Embryonic facial prominence (tissue), 1 donor: ENCODE measurements around the gene FAF1.
A peak's percentile ranks its signal among the peaks of the same experiment; 100 is the strongest.
"Not testable (repeated sequence)": the region's sequence is repeated elsewhere in the genome, so short reads cannot be mapped to it uniquely, and the experiment has no call there.

Experiments used
- DNase-seq: peaks from one replicate; pipeline ENCODE4 v3.0.0-alpha.2; 2016; ENCODE audit errors: extremely low spot score

FAF1 gene

DNA sequence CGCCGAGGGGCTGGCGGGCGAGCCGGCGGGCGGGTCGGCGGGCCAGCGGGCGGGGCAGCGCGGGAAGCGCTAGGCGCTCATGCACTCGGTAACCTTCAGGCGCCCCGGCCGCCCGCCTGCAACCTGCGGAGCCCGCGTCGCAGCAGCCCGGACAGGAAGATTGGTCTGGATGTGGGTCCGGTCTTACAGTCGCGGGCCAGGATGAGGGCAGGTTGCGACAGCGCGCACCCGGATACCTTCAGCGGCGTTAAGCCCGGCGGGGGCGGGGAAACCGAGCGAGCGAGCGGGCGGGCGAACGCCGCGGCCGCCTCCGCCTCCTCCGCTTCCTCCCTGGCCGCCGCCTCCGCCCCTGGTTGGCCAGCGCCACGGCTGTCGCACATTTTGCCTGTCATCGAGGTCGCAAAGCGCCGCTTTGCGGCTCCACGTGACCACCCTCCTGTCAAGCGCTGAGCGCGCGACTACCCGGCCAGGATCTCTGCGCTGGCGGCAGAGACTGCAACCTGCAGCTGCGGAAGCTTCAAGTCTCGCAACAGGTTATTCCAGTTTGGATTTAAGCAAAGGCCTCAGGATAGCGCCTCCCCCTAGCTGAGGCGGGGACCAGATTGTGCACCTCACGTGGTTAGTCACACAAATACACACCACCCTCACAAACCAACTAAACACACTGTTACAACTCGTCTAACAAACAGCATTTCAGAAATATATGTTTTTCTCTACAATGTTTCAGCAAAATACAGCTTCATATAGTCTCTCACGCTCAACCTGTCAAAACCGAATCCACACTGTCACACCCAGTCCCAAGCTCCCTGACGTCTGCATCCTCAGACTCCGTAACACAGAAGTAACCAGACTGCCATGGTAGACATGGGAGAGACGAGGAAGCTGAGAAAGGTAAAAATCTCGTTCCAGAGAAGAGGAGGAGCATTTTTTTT, at the start of gene FAF1:
FAF1 (minus strand) TSS at position 355 of the 932 bp plus-strand sequence. CDS start 456 bp downstream, outside the sequence.
- peak; percentile 91 for DNase-seq

DNA sequence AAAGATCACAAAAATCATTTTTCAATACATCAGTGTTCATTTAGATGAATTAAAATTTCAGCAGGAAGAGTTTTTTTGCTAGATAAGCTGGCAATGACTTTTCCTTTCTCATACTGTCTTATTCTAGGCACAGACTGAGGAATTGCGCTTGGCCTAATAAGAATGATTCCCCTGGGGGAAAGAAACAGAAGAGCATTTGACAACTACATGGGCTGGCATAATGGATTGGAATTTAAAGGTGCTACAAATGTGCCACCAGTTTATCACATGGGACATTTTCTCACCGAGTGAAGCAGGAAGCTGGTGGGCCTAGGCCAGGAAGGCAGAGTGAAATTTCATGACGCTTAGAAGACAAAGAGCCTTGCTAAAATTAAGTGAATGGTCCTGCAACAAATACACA, 49.3 kb upstream of the FAF1 start:
- no peak for DNase-seq

DNA sequence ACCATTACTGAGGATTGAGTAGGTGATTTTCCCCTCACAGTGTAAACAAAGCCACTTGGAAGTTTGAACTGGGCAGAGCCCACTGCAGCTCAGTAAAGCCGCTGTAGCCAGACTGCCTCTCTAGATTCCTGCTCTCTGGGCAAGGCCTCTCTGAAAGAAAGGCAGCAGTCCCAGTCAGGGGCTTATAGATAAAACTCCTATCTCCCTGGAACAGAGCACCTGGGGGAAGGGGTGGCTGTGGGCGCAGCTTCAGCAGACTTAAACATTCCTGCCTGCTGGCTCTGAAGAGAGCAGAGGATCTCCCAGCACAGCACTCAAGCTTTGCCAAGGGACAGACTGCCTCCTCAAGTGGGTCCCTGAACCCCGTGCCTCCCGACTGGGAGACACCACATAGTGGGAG, 45.5 kb upstream of the FAF1 start:
- DNase-seq, result not testable (repeated sequence)

DNA sequence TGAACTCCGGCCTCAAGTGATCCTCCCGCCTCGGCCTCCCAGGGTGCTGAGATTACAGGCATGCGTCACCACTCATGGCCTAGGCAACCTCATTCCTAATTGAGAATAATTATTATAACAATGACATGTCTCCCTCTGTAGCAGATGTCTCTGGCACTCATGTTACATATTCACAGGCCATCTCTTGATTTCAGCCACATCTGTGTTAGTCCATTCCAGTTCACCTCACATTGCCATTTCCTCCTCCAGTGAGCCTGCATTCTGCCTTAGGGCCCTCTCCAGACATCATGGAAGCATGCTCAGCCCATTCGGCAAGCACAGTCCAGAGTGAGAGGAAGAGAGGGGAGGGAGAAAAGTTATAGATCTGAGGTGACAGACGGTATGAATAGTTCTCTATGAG, 42.4 kb upstream of the FAF1 start:
- no peak for DNase-seq

DNA sequence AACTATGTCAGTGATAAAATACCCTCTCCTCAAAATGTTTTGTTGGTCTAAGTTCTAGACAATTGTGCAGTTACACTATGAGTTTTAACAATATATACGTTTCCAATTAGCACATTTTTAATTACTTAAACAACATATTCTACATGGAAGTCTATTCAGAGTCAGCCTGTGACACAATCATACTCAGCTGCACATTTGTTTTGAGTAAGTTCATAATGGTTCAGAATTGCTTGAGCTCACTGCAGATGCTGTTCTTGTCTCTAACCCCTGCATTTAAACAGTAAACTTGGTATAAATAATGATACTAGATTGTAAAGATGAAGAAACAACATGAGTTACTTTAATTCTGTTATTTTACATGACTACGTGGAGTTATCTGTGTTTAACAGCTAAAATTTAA, 40.6 kb upstream of the FAF1 start:
- no peak for DNase-seq

DNA sequence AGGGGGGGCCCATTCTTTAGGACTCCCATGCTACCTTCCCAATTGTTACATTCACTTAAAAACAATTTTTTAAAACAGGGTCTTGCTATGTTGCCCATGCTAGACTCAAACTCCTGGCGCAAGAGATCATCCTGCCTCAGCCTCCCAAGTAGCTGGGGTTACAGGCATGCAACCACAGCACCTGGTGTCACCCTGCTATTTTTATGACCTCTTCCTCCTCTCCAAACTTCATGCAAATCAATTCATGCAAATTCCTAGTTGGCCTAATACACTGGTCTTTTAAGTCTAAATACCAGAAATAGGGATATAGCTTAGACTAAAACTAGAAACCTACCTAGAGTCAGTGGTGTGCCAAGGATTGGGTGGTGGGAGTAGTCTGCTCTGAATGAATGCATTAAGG, 40.1 kb upstream of the FAF1 start:
- DNase-seq, result no peak

DNA sequence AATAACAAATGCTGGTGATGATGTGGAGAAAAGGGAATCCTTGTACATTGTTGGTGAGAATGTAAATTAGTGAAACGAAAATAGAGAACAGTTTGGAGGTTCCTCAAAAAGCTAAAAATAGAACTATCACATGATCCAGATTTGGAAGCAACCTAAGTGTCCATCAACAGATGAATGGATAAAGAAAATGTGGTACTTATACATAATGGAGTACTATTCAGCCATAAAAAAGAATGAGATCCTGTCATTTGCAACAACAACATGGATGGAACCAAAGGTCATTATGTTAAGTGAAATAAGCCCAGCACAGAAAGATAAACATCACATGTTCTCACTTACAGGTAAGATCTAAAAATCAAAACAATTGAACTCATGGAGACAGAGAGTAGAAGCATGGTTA, 39.3 kb upstream of the FAF1 start:
- not testable (repeated sequence) for DNase-seq

DNA sequence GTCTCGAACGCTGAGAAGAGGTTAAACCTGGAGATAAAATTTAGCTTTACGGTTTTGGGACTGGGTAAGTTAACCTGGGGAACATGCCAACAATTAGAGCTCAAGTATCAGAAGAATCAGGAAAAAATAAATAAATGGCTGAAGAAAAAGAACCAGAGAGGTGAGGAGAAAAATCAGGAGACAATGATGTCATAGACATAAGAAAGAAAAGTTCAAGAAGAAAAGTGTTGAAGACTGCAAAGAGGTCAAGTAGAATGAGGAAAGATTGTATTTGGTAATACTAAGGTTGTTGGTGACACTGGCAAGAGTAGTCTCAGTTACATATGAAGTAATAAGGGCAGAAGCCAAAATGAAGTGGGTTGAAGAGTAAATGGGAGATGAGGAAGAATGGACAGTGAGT, 36.0 kb upstream of the FAF1 start:
- no peak for DNase-seq

DNA sequence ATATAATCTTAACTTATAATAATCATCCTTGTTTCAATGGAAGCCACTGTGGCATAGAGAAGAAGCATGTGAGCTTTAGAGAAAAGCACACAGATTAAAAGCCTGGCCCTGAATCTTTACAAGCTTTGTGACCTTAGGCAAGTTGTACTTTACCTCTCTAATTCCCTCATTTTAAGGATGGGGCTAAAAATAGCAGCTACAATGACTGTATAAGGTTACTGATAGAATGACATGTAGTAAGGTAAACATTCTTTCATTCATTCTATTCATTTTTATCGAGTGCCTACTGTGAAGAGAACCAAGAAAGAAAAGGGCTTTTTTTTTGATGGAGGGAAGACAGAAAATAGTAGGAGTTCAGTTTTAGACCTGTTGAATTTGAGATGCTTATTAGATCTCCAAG, 35.6 kb upstream of the FAF1 start:
- DNase-seq, result no peak

DNA sequence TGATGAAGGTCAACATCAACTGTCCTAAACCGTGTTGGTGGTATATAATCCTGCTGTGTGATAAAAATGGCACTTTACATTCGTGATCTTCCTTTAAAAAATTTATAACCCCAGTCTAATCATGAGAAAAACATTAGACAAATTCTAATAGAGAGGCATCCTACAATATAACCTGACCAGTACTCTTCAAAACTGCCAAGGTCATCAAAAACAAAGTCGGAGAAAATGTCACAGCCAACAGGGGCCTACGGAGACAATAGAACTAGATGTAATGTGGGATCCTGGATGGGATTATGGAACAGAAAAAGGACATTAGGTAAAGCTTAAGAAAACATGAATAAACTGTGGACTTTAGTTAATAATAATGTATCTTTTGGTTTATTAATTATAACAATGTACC, 34.9 kb upstream of the FAF1 start:
- no peak for DNase-seq

DNA sequence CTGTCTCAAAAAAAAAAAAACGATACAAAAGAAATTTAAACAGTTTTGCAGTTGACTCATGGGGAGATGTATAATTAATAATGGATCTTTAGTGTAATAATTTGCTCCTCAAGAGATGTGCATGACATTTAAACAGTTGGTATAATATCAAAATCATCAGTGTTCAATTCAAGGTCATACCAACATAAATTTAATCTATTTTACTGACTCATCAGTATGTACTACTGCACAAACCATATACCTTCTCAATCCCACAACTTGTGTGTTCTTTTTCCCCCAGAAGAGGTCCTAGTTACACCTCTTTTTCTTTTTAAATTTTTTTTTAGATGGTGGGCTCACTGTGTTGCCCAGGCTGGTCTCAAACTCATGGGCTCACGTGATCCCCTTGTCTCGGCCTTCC, 33.6 kb upstream of the FAF1 start:
- DNase-seq, result no peak

DNA sequence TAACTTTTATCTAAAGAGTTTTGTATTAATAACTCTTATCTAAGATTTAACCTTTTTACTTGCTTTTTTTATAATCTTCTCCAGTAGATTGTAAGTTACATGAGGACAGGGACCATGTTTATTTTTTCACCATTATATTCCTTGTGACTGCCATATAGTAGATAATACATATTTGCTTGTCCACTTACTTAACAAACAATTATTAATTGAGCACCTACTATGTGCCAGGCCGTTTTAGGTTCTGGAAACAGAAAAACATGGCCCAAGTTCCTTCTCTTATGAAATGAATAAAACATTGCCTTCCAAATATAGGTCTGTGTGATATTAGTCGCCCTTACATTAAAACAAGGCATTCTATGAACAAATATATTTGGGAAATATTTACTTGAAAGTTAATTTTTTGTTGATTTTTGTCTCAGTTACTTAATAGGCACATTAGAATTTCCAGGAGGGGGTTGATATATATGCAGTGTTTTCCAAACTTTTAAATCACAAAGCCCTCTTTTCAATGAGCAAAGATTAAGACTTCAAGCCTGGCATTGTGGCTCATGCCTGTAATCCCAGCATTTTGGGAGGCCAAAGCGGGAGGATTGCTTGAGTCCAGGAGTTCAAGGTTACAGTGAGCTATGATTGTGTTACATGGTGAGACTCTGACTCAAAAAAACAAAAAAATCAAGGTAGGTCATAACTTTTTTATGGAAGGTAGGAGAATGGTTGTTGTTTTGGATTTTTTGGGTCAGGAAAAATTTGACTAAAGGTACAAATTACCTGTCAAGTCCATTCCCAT, 32.7 kb upstream of the FAF1 start:
- DNase-seq, result no peak

DNA sequence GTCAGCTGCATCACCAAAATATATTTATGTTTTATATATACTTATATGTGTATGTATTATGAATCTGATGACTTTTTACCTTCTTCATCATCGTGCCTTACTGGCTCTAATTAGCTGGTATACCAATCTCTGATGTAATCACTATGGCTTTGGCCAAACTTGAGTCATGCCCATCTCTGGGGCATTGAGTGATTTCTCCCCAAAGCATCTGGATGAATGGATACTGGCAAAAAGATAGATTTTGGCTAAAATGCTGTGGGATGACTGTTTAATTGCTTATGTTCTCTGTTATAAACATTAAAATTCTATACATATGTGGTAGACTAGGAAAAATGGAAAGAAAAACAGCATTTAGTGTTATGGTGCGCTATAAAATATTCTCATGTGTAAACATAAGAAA, 29.6 kb upstream of the FAF1 start:
- no peak for DNase-seq

DNA sequence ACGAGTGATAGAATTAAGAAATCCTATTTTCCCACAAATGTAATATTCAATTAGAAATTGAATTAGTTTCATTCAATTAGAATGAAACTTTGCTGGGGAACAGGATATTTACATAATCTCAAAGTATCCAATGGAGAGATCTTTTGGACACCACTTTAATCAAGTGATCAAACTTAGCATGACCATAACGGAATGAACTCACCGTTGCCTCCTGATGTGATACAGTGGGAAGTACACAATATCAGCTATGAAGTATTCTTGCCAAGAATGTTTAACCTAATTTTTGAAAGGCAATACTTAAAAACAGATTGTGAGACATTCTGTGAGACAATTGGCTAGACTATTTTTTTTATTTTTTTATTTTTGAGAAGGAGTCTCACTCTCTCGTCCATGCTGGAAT, 26.6 kb upstream of the FAF1 start:
- DNase-seq, result no peak

DNA sequence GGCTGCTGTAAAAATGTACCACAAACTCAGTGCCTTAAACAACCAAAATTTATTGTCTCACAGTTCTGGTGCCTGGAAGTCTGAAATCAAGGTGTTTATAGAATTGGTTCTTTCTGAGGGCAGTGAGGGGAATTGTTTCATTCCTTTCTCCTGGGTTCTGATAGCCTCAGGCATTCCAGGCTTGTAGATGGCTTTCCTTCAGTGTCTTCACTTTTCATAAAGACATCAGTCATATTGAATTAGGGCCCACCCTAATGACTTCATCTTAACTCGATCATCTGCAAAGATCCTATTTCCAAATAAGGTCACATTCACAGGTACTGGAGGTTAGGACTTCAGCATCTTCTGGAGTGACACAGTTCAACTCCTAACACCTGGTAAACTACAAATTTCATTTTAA, 25.0 kb upstream of the FAF1 start:
- DNase-seq, result no peak

DNA sequence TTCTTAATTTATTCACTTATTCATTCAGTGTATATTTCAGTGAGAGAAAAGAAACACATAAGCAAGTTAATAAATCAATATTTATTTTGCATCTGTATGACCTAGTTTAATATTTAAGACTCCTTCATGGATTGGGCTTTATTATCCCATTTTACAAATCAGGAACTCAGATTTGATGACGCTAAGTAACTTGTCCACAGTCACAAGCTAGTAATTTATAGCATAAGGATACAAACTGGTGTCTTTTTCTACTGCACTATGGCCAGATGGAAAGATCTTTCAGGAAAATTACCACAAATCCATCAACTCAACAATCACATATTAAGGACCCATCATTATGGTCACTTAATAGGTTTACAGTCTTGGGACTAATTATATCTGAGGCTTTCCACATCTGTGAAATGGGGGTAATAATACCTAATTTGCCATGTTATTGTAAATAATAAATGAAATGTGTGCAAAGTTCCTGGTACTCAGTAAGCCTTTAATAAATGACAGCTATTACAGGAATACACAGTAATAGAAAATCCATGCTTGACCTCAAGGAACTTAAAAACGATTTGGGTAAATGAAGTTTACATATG, 23.2 kb upstream of the FAF1 start:
- DNase-seq, result no peak

DNA sequence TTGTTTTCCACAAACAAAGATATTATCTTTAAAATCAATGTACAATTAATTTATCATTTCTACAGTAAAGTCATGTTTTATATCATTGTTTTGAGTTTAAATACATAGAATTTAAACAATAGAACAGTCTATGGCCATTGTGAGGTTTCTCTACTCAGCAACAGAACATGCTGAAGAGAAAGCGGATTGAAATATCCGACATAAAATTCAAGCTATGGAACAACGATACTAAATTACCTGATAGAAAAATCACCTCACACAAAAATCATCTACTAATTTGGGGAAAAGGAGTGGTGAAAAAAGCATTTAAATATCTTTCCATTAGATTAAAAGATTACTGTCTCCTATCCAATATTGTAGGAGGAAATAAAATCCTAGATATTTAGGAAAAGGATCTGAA, 22.5 kb upstream of the FAF1 start:
- no peak for DNase-seq

DNA sequence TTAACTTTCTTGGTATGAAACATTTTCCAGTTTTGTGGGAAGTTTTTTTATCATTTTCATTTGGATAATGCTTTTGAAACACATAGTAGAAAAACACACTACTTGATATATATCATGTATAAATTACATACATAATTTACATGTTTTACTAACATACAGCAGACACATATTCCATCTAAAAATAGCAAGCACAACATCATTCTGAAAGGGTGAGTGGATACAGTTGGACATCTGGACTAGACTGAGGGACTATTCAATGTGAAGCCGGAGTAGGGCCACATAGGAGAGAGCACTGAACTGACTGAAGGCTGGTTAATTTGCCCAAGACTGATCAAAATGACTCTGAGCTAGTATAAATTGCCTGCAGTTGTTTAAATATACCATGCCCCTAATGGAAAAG, 21.7 kb upstream of the FAF1 start:
- DNase-seq, result no peak

DNA sequence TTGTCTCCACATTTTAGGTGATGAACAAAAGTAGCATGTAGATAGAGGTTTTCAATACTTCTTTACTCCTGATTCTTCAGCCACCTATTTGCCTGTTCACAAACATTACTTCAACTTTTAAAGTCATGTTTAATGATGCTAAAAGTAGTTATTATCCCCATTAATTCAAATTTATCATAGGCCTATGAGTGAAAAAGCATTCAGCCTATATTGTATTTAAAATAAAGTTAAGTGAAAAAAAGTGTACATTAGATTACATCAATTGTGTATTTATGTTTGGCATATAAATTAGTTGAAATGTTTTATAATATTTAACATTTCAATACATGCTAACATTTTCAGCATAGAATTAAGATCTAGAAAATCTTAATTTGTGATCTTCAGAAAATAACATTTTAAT, 20.4 kb upstream of the FAF1 start:
- DNase-seq, result no peak

DNA sequence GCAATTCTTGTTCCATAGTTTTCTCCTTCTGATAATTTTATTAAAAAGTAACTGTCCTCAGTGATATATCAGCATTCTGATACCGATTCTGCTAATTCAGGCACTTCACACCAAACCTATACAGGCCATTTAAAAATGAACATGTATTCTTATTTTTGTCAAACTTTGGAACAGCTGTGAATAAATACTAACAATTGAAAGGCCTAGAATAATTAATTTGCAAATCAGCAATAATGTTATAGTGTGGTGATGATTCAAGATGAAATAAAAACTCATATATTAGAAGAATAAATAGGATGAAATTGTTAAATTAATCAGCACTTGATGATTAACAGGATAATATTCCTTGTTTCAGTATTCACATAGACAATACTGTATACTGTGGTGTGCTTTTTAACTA, 19.9 kb upstream of the FAF1 start:
- DNase-seq, result no peak

DNA sequence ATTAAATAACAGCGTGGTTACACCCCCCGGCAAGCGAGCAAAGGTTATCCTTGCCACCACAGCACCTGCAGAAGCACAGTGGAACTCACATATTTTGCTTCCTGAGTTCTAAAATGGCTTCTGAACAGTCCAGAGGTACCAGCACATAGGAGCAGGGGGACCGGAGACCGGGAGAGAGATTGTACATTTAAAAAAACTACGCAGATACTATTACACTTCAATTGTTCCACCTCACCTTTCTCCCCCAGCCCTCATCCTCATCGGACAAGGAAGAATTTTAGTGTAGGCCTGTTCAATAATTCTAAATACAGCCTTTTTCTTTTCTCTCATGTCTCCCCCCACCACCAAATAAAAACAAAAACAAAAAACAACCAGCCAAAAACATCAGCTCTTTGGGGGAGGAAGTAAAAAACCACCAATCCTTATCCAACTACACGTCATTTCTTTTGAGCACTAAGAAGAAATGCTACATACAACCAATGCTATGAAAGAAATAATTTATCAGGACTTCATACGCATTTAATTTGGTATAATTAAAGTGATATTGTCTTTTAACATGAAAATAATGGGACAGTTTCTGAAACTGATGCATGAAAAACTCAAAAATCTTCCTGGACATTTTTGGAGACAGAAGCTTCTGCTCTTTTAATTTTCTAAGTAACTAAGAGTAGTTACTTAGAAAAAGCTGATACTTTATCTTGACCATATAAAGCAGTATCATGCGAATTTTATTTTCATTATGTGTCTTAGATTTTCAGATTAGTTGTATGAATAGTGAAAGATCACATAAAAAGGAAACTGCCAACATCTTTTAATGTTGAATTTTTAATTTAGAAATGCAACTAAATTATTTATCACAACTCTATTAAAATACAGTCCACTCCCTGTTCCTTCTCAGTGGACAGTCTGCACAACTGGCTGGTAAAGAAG, 19.1 kb upstream of the FAF1 start:
- no peak for DNase-seq
